Myocyte (in vitro differentiated cells): ENCODE measurements around the gene IL1RAPL2. TPM values are rescaled to one million over a fixed set of nuclear protein-coding genes. Genes with fewer than 3 reads are reported as not detected.
"Not testable (repeated sequence)": the region's sequence is repeated elsewhere in the genome, so short reads cannot be mapped to it uniquely, and the experiment has no call there.

ENCODE experiments used
- DNase-seq: peaks from one replicate; pipeline ENCODE4 v3.0.0-alpha.2; 2012; ENCODE audit warnings: low read depth
- total RNA-seq: library from RNA; depleted of rRNA; stranded (reverse); fragments of >200 nt; gene quantifications from 2 replicates; pipeline ENCODE4 v1.2.3, GENCODE V29; 2014

Gene IL1RAPL2
- total RNA-seq, 1 donor from 2014 or later = 0.03 TPM

DNA sequence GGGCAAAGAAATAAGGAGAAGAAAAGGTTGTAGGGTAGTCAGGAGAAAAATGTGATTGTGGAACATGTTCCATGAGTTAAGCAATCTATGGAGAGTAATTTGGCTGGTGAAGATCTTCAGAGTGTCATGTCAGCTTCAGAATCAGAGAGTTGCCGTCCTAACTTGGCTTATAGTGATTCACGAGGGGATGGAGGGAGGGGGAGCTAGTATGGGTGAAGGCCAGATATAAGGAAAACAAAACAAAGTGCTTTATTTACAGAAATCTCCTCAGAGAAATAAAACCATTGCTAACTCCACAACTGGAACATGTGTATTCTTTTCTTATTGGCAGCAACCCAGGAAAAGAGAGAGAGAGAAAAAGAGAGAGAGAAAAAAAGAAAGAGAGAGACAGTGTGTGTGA lies 999.9 kb downstream of the IL1RAPL2 start:
- no peak for DNase-seq

DNA sequence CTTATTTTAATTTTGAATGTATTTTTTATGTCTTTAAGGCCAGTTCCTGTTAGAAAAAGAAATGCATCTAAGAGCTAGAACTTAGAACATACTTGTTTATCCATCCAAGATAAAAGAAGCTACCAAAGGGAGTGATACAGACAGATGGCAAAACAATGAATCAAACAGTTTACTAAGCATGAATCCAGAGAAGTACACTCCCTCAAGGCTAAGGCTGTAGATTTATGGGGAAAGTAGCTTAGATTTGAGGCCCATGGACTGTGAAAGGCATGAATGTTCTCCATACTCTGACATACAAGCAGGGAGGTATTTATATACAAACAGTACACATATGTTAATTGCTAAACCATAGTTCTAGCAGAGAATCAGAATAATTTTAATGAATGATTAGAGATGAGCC lies 1001.1 kb downstream of the IL1RAPL2 start:
- no peak for DNase-seq

DNA sequence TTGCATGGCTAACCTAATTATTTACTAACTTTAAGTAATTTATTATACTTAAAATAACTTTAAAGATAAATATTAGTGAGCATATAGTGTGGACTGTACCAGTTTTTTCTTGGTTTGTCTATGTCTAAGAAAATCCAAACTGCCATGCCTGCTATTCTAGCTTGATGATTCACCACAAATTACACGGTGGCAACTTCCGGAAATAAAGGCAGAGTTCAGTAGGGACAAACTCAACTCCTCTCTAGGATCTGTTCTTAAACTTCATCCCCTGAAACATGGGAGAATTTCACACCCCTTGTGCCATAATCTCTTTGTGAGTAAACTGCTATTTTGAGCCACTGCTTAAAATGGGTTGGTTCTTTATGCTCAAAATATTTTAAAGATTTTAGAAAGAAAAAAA lies 1042.7 kb downstream of the IL1RAPL2 start:
- peak; percentile 46 for DNase-seq

DNA sequence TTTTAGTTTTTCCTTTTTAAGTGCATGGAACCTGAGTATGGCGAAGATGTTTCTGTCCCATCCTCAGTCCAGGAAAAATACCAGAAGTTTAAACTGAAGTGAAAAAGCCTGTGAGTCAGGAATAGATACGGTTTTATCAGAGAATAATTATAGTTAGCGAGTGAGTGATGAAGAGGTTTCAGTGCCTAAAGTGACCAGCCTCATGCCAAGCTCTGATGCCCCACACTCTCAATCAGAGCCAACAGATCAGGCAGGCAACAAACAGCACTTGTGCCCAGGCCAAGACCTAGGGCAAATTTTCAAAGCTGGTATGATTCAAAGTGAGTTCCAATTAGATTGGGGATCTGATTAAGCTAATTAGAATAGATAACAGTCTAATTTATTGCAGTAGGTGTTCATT lies 1043.5 kb downstream of the IL1RAPL2 start:
- no peak for DNase-seq

DNA sequence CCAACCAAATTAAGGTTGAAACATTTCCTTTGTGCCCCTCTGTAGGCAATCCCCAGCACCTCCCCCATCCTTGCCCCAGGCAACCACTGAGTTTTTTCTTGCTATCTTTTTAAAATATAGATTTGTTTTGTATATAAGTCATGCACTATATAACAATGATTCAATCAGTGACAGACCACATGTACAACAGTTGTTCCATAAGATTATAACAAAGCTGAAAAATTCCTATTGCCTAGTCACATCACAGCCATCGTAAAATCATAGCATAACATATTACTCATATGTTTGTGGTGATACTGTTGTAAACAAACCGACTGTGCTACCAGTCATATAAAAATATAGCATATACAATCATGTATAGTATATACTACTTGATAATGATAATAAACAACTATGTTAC lies 1044.4 kb downstream of the IL1RAPL2 start:
- DNase-seq = no peak

DNA sequence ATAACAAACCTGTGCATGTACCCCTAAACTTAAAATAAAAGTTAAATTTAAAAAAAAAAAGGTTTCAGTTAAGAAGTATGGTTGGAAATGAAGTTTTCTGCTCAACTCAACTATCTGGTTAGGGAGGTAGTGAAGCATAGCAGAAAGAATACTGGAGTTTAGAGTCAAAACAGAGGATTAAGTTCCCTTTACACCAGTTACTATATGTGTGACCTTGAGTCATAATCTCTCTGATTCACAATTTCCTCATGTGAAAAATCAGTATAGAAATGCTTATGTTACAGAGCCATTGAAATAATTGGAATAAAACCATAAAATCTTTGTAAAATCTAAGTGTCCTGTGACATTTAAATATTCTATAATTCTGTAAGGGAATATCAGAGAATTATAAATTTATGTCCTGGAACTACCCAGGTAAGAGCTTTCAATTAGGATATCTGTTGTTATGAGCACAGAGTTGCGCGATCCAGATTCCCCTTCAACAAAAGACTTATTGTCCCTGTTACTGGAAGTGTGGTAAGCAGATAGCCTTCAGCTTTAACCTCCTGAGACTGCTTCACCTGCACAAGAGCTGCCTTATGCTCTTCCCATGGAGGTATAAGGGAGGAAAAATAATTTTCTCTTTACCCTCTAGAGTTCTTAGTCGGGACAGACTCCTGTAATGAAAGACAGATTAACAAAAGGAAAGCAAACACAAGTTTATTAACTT lies 1052.5 kb downstream of the IL1RAPL2 start:
- DNase-seq = no peak

DNA sequence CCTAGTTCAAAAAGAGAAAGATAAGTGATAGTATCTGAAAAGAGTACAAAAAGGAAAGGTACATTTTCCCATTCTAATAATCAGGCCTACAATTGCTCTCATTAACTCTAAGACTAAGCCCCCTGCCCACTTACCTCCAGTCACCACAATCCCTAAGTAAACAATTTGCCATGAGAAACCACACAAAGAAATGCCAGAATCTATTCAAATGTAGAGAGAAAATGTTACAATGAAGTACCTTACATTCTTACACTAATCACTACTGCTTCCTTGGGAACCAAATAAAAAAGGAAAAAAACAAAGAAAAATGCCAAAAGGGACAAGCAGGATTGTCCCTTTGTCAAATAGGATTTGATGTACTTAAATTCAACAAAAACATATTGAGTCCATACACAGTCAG lies 1068.2 kb downstream of the IL1RAPL2 start:
- no peak for DNase-seq

DNA sequence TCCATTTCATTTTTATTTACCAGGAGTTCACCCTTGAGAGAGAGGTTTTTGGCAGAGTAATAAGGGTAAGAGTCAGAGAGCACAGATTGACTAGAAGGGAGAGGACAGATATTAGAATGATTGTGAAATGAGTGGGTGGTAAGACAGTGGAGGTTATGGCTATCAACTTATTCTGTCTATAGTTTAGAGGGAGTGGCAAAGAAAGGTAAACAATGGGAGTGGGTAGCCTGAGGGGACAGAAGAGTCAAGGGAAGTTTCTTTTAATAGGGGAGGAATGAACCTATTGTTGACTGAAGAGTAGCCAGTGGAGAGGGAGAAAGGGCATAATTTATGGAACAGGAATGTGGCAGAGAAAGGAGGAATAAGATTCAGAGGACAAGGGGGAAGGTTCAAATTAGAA lies 1069.8 kb downstream of the IL1RAPL2 start:
- DNase-seq = no peak

DNA sequence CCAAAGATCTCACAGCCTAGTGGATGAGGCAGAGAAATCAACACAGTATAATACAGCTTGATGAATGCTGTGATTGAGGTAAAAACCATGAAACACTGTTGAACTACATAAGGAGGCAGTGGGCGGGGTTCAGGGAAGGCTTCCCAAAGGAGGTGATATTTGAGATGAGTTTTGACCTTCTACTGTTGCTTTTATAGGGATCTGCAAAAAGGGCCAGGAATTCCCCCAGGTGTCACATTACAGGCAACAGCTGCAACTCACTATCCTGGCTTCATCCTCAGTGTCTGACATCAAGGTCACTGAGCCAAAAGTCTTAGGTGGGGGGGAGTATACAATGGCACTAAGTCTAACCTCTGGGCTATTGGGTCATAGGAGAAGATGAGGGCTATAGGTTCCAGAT lies 1070.7 kb downstream of the IL1RAPL2 start:
- peak; percentile 64 for DNase-seq

DNA sequence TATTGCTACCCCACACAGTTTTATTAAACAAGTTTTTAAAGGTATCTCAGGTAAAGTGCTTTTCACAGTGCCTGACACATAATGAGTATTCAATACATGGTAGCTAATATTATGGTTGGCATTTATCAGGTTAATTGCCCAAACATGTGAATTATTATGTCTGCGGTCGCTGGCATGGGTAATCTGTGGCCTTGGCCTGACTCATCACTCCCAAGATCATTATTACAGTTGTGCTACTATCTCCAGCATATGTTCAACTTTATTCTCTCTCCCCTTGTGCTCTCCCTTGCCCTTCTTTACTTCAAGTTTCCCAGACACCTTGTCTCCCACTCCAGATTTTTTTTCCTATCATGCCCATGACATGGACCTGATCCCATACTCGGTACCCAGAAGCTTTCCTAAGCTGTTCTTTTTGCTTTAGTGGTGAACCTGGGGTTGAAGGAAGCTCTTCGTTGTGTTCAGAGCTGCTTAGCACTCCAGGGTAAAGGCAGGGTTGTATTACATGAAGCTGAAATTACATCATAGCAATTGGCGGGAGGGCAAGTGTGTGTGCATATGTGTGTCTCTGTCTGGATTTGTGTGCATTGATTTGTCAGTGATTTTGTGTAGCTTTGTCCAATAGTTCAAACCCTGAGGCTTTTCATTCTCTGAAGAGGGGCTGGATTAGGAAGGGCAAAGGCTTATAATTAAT lies 1079.8 kb downstream of the IL1RAPL2 start:
- peak; percentile 72 for DNase-seq

DNA sequence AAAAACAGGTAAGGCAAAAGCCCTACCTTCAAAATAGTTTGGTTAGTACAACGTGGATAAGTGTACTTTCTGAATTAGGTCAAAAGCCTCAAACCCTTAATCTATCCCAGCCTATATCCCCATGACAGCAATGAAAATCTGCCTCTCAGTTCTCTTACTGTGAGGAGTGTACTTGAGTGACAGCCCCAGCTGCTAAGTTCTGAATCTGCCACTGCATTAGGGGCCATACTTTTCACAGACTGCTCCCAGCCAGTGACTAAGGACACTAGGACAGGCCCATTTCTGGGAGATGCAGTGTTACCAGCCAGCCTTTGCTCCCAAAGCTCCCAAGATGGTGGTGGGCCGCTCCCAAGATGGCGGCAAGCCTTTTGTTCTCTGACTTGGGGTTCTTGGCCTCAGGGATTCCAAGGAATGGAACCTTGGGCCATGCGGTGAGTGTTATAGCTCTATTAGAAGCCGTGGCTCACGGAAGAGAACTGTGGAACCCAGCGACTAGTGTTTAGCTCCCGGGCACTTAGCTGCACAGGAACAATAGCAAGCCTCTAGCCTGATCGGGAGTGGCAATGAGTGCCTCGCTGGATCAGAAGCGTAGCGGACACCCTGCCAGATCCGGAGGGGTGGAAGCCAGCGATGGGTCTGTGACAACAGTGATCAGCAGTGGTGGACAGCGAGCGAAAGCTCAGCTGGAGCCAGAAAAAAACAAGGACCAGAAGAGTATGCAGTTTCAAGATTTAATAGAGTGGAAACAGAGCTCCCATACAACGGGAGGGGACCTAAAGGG lies 1080.8 kb downstream of the IL1RAPL2 start:
- DNase-seq = peak; percentile 86

DNA sequence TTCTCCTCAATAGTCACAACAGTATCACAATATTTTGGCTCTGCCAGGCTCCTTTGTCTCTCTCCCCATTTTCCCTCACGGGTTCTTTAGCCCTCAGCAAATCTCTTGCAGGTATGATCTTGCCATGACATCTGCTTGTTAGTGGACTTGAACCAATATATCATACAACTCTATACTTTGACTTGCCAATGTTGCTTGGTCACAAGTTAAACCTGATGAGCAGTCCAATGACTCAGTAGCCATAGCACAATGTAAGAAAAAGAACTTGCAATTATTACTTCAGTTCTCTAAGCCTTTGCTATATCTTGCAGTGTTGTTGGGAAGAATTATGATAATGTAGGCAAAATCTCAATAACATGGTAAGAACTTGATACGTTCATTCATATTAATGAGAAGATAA lies 1081.8 kb downstream of the IL1RAPL2 start:
- no peak for DNase-seq

DNA sequence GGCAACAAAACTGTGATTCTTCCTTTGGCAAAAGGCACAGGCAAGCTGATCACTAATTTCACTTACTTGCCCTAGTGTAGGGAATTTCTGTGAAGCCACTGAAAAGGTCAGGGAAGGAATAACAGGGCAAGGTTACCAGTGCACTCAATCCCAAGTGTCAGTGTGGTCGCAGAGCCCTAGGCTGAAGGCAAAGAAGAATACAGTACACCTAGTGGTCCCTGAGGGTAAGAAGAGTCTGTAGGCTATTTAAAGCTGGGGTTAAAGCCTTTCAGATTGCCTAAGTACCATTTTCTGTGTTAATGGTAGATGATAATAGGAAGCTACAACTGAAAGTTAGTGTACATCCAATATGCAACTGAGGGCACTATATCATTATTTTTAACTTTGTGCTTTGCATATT lies 1082.7 kb downstream of the IL1RAPL2 start:
- DNase-seq = no peak

DNA sequence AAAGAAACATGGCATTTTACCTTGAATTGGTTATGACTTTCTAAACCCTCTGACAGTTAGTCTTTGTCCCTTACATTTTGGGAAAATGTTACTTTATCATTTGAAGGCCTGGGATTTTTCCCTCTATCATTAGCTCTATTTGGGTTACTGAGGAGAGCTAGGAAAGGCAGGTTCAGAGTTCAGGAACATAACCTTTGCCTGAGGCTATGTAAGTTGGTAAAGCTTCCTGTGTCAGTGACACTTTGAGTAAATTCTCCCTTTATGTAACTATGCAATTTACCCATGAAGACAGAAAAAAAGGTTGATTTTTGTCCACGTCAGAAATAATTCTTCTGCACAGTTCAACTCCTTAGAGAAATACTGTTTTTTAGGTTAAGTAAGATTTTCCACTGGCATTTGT lies 1084.6 kb downstream of the IL1RAPL2 start:
- no peak for DNase-seq

DNA sequence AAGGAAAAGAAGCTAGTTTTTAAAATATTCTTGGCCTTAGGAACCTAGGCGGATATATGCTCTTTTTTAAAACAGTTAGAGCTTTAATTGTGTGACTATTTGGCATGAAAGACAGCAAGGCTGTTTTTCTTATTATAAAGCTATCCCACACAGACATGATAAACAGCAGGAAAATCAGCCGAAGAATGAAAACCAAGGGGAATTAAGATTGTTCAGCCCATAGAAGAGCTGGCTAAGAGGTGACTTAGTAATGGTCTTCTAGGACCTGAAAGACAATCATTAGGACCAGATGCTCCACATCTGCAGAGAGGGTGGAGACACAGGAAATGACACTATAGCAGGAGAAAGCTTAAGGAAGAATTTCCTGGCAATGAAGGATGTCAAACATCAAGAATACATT lies 1085.0 kb downstream of the IL1RAPL2 start:
- DNase-seq = no peak

DNA sequence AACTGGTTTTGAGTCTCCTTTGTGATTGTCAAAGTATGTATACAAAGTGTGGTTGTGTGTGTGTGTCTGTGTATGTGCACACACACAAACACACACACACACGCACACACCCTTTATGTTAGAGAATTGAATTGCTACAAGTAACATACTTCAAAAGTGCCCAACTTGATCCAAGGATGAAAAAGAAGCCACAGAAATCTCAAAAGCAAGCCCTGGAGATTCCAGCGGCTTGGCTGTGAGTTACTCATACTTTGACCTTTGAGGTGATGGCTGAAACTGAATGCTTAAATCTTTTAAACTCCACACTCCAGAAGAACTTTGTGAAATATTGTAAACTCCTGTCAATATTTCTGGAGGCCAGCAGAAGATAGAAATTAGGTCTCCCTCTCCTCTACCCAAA lies 1087.9 kb downstream of the IL1RAPL2 start:
- peak; percentile 36 for DNase-seq

DNA sequence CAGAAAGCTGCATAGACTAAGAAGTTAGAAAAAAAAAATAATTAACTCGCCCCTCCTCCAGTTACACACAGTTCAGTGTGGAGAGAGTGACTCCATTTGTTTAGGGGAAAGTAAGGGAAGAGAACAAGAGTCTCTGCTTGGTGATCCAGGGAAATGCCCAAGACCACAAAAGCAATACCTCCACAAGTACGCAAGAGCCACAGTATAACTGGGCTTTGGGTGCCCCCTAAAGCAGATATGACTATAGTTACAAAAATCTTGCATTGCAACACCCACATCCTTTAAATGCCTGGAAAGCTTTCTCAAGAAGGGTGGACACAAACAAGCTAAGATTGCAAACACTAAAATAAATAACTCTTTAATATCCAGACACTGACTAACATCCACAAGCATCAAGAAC lies 1092.1 kb downstream of the IL1RAPL2 start:
- DNase-seq = peak; percentile 23

DNA sequence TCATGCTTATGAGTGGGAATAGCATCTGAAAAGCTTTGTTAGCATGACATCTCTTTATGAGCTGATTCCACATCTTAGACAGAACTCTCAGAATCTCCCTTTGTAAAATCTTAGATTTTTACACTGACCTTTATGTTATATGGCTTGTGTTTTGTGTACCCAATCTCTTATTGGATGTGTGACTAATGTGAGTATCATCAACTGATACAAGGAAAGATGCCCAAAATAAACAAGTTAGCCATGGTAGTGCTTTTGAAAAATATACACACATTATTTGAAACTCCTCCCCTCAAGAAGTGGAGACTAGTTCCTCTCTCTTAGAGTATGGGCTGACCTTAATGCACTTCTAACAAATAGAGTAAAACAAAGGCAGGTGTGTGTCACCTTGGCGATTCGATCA lies 1096.2 kb downstream of the IL1RAPL2 start:
- no peak for DNase-seq

DNA sequence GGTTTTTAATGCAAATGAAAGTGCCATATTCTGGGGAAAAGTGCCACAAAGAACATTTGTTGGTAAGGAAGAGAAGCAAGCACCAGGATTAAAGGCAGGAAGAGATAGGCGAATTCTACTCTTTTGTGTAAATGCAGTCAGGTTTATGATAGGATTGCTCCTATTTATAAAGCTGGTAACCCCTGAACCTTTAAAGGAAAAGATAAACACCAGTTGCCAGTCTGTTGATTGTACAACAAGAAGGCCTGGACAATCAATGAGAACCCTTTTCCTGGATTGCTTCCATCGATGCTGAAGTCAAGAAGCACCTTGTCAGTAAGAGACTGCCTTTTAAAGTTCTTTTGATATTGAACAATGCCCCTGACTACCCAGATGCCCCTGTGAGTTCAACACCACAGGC lies 1098.2 kb downstream of the IL1RAPL2 start:
- DNase-seq = no peak

DNA sequence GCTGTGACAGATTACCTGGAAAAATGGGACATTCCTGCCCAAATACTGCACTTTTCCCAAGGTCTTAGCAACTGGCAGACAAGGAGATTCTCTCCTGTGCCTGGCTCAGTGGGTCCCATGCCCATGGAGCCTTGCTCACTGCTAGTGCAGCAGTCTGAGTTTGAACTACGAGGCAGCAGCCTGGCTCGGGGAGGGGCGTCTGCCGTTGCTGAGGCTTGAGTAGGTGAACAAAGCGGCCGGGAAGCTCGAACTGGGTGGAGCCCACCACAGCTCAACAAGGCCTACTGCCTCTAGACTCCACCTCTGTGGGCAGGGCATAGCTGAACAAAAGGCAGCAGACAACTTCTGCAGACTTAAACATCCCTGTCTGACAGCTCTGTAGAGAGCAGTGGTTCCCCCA lies 1118.3 kb downstream of the IL1RAPL2 start:
- not testable (repeated sequence) for DNase-seq

DNA sequence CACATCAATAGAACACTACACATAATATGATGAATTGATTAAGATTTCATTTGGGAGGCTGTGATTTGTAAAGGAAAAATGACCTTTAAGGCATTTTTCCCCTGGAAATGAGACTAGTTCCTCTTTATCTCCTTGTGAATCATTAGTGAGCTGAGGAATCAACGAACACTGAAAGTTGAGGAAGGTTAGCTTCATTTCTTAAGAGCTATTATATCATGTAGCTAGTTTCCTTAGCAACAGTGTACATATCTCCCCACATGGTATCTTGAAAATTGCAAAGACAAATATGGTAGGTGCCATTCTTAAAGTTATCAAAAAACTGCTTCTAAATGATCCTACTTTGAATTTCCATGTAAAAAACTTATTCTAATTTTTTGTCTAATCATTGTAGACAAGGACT lies 1128.8 kb downstream of the IL1RAPL2 start:
- no peak for DNase-seq

DNA sequence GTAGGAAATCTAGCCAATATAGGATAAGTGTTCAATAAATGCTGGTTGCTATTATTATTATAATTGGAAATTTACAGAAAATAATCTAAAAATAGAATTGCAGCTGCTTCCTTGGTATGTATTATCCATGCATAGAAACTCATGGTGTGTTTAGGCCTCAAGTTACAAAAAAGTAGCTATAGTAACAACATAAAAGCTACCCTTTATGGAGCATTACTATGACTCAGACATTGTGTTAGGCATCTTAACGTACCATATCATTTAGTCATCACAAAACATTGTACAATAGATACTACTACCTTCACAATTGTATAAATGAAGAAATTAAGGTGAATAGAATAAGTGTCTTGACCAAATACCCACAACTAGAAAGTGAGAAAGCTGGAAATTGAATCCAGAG lies 1129.5 kb downstream of the IL1RAPL2 start:
- no peak for DNase-seq
